ES-I3 (cell line): ENCODE data around the gene NES.
"Not testable (repeated sequence)": the region's sequence is repeated elsewhere in the genome, so short reads cannot be mapped to it uniquely, and the experiment has no call there.

Experiments
- H3K36me3 ChIP-seq: 2 replicates; pipeline ENCODE4 v1.6.1; 2013; ENCODE audit warnings: mild to moderate bottlenecking, low read length, control low read depth, moderate library complexity; ENCODE audit not compliant: insufficient read depth
- H3K4me1 ChIP-seq: 2 replicates; pipeline ENCODE4 v1.6.1; 2013; ENCODE audit warnings: mild to moderate bottlenecking, control low read depth, low read length; ENCODE audit not compliant: insufficient read depth
- H3K9ac ChIP-seq: 2 replicates; pipeline ENCODE4 v1.6.1; 2013; ENCODE audit warnings: low read depth, mild to moderate bottlenecking, low read length, moderate library complexity
- H3K9me3 ChIP-seq: 2 replicates; pipeline ENCODE4 v1.6.1; 2013; ENCODE audit warnings: mild to moderate bottlenecking, low read length, moderate library complexity; ENCODE audit not compliant: control insufficient read depth, insufficient read depth

NES gene

DNA sequence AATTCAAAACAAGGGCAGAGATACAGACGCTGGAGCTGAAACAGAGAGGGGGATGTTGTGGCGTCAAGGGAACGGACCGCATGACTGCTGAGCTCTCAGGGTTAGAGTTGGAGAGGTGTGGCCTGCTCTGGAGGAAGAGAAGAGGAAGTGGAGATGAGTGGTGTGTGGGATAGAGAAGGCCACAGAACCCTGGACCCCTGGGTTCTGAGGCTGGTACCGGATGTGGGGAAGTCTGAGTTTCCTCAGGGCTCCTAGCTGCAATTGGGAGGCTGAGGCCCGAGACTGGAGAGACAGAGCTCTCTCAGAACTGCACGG lies 33.5 kb downstream of the NES start:
- H3K9ac ChIP-seq = no peak overlapping the region
- H3K4me1 ChIP-seq = peaks cover 17% of the 10 kb centered on the region
- no peaks in the 10 kb centered on the region for H3K9me3 ChIP-seq
- no peaks in the 10 kb centered on the region for H3K36me3 ChIP-seq

DNA sequence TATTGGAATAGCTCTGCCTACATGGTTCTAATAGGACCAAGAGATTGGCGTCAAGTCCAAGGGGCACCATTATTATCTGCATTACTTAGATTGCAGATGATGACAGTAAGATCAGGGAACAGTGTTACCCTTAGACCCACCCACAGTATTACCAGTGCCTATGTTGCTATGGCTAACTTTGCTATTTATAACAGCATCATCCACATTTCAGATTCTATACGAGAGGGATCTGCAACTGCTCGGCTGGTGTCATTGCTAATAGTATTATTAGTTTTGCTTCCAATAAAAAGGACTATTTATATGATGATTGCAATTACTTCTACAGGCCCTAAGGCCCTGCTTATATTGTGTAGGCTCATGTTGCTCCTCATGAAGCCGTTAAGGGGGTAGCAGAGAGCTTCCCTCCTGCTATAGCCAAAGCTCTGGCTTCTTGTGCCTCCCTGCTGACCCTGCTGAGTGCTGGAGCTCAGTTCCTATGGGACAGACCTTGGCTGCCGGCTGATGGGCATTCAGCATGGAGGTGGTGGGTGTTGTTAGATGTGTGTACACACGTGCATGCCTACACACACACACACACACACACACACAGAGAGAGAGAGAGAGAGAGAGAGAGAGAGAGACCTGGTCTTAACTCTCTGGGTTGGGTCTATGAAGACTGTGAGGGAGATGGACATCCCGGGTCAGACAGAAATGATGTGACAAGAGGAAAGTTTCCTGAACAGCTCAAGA lies 34.0 kb downstream of the NES start:
- Histone ChIP-seq H3K9ac (no peak overlapping the region), H3K36me3 (no peaks in the 10 kb centered on the region), H3K4me1 (peaks cover 16% of the 10 kb centered on the region), H3K9me3 (no peaks in the 10 kb centered on the region)

DNA sequence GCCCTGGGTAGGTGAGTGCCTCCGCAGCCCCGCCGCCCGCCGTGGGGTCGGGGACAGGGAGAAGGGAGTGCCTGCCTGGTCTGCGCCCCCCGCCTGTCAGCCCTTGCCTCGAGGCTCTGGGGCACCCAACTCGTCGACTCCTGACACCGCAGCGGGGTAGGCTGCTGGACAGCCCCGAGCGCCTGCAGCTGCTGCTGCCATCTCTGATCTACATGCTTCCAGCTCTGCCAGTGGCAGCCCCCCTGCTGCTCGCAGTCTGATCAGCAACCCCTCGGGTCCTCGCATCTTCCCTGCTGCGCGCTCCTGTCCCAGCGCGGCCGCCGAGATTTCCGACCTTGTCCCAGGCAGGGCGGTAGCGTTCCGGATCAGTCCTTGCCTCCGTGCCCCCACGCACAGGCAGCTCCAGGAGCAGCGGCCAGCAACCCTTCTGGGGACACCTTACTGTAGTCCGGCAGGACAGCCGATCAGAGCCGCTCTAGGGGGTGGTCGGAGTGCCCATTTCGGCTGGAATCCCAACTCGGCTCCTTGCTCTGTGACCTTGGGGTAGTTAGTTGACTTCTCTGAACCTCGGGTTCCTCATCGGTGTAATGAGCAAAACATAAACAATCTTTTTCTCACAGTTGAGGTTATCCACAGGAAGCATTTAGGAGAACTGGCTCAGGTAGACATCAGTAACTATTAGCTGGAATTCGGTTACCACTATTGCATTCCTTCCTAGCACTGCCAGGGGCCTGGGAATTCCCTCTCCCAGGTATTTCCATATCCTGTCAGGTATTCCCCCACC lies 34.8 kb downstream of the NES start:
- Histone ChIP-seq H3K9ac (peak overlapping the region; percentile 56; the same call in 1 of the 2 replicates), H3K36me3 (no peaks in the 10 kb centered on the region)

DNA sequence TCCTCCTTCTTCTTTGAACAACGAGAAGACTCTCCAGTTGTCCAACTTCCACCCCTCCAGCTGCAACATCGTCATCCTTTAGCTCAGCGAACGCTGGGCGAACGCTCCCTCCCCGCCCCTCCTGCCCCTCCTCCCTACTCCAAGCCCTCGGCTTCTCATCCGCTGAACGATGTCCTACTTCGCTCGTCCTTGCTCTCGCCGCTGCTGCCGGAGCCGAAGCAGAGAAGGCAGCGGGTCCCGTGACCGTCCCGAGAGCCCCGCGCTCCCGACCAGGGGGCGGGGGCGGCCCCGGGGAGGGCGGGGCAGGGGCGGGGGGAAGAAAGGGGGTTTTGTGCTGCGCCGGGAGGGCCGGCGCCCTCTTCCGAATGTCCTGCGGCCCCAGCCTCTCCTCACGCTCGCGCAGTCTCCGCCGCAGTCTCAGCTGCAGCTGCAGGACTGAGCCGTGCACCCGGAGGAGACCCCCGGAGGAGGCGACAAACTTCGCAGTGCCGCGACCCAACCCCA lies 35.4 kb downstream of the NES start, which contains the start of gene BCAN:
TSS of gene BCAN (plus strand) at position 357 of the 504 bp plus-strand sequence. CDS start 3,938 bp downstream, outside the sequence.
- Histone ChIP-seq H3K4me1 (peaks cover 16% of the 10 kb centered on the region), H3K36me3 (no peaks in the 10 kb centered on the region), H3K9ac (peak within 1 kb of the TSS; percentile 56; the same call in 1 of the 2 replicates), H3K9me3 (no peaks in the 10 kb centered on the region)

More for the DNA sequence above, 34.8 kb downstream of the NES start:
- peaks cover 16% of the 10 kb centered on the region for H3K4me1 ChIP-seq
- no peaks in the 10 kb centered on the region for H3K9me3 ChIP-seq

DNA sequence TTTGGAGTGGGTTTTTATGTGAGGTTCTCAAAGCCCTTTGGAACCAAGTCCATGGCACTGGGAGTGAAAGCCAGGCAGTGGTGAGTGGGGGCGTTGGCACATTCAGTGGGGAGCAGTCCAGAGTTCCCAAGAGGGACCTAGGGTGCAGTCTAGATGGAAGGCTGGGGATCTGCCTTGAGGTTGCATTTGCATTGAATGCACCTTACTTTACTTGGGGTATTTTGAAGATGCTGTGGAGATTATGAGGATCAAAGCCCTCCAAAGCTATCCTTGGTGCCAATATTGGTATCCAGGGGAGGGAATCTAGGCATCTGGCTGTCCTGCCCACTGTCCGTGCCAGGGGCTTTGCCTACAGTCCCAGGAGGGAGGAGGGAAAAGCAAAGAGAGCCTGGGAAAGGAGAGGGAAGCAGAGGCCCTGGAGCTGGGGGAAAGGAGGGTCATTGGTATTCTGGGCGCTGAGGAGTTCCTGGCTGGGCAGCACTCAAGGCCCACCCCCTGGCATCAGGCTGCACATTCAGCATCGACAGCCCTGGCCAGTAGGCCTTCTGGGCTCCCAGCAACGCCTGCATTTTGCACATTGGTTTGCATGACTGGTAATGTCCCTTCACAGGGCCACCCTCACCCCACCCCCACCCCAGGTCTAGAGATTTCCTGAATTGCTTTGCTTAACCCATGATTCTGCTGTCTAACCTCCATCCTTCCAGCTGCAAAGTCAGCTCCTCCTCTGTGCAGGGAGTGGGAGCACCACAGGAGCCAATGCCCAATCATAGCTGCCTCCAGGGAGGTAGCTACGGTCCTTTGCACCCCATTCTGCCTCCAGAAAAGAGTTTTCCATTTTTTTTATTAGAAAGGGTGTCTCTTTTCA lies 36.1 kb downstream of the NES start:
- H3K9ac ChIP-seq = peak overlapping the region; percentile 49; the same call in 1 of the 2 replicates

DNA sequence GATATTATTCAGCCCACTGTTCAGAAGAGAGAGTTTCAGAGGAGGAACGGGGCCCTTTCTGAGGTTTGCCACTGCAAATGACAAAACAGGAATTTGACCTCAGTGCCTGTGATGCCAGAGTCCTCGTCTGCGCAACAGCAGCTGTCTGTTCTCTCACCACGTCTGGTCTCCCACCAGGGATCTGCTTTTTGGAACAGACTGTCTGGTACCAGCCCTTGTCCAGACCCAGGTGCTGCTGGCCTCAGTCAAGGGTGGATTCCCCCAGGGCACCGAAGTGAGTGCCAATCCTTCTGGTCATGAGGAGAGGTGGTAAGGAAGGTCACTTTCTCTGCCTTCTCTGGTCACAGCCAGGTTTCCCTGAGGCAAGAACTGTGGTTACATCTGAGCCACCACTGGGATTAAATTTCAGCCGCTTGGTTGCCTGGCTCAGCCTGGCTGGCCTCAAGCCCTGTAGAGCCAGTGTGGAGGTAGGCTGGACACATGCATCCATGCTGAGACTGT lies 37.6 kb downstream of the NES start:
- H3K36me3 ChIP-seq = no peaks in the 10 kb centered on the region
- H3K9ac ChIP-seq = no peak overlapping the region
- H3K4me1 ChIP-seq = peaks cover 14% of the 10 kb centered on the region
- H3K9me3 ChIP-seq = no peaks in the 10 kb centered on the region

More for the DNA sequence above, 36.1 kb downstream of the NES start:
- Histone ChIP-seq H3K9me3 (no peaks in the 10 kb centered on the region), H3K4me1 (peaks cover 14% of the 10 kb centered on the region), H3K36me3 (no peaks in the 10 kb centered on the region)

DNA sequence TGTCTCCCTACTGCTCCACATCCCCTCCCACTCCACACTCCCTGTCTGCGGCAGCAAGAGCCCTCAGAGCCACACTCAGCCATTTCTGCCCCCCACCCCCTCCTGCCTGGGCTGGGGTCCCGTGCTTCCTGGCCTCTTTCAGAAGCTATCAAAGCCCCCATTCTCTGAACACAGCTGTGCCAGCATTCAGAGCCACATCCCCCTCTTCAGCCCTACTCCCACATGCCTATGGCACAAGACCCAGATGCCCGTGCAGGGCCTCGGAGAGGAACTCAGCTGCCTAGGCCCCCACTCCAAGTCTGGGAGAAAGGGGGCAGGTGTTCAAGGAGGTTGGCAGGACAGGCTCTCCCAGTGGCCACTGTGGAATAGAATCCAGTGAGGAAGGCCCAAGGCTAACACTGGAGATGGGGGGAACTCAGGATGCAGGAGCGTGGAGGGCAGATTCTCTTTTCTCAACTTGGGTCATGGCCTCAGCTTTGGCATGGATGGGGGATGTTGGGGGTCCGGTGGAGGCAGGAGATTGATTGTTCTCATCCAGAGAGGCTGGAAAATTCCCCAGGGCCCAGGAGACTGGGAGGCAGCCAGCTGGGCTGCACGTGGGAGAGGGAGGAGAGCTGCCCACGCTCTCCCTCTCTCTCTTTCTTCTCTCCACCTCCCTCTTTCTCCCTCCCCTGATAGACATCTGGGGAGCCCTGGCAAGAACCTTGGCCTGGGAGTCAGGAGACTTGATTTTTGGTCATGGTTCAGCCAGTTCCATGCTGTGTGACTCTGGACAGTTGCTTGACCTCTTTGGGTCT lies 38.8 kb downstream of the NES start:
- no peaks in the 10 kb centered on the region for H3K9me3 ChIP-seq
- H3K36me3 ChIP-seq = no peaks in the 10 kb centered on the region
- H3K9ac ChIP-seq = no peak overlapping the region
- H3K4me1 ChIP-seq = peaks cover 14% of the 10 kb centered on the region

DNA sequence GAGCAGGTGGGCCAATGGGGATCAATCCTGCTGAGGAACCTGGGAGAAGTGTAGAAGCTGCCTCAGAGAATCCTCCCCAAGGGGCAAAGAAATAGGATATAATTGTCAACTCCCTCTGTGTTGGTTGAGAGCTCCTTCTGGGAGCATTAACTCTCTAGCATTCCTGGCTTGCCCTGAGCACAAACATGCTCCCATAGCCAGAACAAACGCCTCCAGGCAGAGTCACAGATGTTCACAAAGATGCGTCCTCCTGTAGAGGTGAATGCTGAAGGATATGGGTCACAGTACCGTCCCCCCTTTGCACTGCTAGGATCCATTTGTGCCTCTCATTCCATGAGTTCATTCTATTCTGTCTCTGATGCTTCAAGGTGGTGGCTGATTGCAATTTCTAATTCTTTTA lies 44.9 kb downstream of the NES start:
- no peaks in the 10 kb centered on the region for H3K36me3 ChIP-seq
- H3K4me1 ChIP-seq = no peaks in the 10 kb centered on the region
- no peaks in the 10 kb centered on the region for H3K9me3 ChIP-seq
- H3K9ac ChIP-seq = no peak overlapping the region

DNA sequence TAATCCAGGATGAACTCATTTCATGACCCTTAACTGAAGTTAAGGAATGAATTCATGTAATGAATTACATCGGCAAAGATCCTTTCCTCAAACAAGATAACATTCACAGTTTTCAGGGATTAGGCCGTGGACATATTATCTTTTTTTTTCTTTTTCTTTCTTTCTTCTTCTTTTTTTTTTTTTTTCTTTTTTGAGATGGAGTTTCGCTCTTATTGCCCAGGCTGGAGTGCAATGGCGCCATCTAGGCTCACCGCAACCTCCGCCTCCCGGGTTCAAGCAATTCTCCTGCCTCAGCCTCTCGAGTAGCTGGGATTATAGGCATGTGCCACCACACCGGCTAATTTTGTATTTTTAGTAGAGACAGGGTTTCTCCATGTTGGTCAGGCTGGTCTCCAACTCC lies 46.1 kb downstream of the NES start:
- not testable (repeated sequence) for H3K9ac ChIP-seq

DNA sequence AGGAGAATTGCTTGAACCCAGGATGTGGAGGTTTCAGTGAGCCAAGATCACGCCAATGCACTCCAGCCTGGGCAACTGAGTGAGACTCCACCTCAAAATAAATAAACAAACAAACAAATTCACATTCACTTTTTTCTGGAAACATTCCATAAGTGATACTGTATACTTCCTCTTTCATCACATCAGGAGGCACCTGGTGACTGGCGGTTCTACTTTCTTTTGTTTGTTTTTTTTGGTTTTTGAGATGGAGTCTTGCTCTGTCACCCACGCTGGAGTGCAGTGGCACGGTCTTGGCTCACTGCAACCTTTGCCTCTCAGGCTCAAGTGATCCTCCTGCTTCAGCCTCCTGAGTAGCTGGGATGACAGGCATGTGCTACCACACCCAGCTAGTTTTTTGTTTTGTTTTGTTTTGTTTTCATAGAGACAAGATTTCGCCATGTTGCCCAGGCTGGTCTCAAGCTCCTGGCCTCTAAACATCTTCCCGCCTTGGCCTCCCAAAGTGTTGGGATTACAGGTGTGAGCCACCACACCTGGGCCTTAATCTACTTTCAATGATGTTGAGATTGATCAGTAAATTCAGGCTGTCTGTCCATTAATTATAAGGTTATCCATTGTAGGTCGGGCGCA lies 47.3 kb downstream of the NES start:
- Histone ChIP-seq H3K9me3 (no peaks in the 10 kb centered on the region), H3K36me3 (no peaks in the 10 kb centered on the region), H3K4me1 (no peaks in the 10 kb centered on the region; the same call in 1 of the 2 replicates), H3K9ac (no peak overlapping the region)

More for the DNA sequence above, 46.1 kb downstream of the NES start:
- H3K36me3 ChIP-seq, H3K4me1 ChIP-seq, H3K9me3 ChIP-seq: not testable (repeated sequence)

DNA sequence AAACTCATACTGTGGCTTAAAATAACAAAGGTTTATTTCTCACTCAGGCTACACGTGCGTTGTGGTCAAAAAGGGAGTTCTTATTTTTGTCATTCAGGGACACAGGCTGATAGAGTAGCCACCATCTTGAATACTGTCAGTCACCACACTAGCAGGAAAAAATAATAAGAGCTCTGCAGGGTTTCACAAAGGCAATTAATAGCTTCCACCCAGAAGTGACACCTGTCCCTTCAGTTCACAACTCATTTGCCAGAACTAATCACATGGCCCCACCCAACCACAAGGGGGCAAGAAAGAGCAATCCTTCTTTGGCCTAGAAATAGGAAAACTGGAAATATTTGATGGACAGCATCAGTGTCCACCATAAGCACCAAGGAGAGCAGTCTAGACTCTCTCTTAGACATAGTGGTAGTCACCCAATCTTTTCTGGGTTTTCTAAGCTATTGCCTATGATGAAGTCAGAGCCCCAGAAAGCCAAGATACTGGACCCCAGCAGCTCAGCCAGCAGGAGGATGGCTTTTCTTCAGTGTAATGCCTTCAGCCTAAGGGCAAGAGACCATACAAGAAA lies 49.8 kb downstream of the NES start:
- H3K4me1 ChIP-seq = no peaks in the 10 kb centered on the region; the same call in 1 of the 2 replicates
- H3K36me3 ChIP-seq = no peaks in the 10 kb centered on the region
- no peak overlapping the region for H3K9ac ChIP-seq
- no peaks in the 10 kb centered on the region for H3K9me3 ChIP-seq

DNA sequence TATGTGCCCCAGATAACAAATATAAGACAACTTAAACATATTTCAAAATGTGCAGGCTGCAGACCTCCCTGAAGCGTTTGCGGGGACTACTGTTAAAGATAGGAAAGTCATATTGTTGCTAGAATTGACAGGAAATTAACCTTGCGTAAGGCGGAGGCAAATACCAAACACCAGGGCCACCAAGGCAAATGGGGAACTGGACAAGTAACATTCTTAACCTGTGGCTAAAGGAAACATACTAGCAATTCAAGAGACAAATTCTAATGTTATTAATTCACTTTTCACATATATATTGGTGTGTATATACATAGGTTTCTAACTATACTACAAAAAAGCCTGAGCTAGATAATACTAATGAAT lies 51.1 kb downstream of the NES start:
- no peaks in the 10 kb centered on the region; the same call in 1 of the 2 replicates for H3K4me1 ChIP-seq
- no peaks in the 10 kb centered on the region for H3K36me3 ChIP-seq
- H3K9me3 ChIP-seq = no peaks in the 10 kb centered on the region
- H3K9ac ChIP-seq = no peak overlapping the region
